ENCODE data around the gene IL17D.

The IL17D gene

GRCh38 chr13:20696073-20696472 is 7.4 kb upstream of the IL17D start:
- DNase-seq = peak; percentile 64

- no peak for DNase-seq
These were observed 3.8 kb upstream of the IL17D start for GRCh38 chr13:20699715-20700114.

- no peak for DNase-seq
These were observed 3.2 kb upstream of the IL17D start for GRCh38 chr13:20700288-20700687.

GRCh38 chr13:20701461-20701860 is 2.0 kb upstream of the IL17D start:
- no peak for DNase-seq

- DNase-seq = peak; percentile 47
These were observed 977 bp upstream of the IL17D start for GRCh38 chr13:20702530-20702914.

- peak; percentile 45 for DNase-seq
These were observed 420 bp downstream of the IL17D start for GRCh38 chr13:20703780-20704458.

GRCh38 chr13:20704459-20705069 is 1.1 kb downstream of the IL17D start:
- no peak for DNase-seq

GRCh38 chr13:20706661-20707060 is 3.2 kb downstream of the IL17D start:
- DNase-seq = no peak

GRCh38 chr13:20708216-20708615 is 4.7 kb downstream of the IL17D start:
- no peak for DNase-seq

- DNase-seq = no peak
These were observed 5.9 kb downstream of the IL17D start for GRCh38 chr13:20709369-20709768.

- DNase-seq = no peak
These were observed 6.3 kb downstream of the IL17D start for GRCh38 chr13:20709782-20710181.

- no peak for DNase-seq
These were observed 8.0 kb downstream of the IL17D start for GRCh38 chr13:20711301-20712044.

GRCh38 chr13:20713014-20713376 is 9.5 kb downstream of the IL17D start:
- no peak for DNase-seq

- DNase-seq = no peak
These were observed 10.3 kb downstream of the IL17D start for GRCh38 chr13:20713751-20714150.

- no peak for DNase-seq
These were observed 10.7 kb downstream of the IL17D start for GRCh38 chr13:20714161-20714560.

- DNase-seq = no peak
These were observed 11.2 kb downstream of the IL17D start for GRCh38 chr13:20714563-20715329.

GRCh38 chr13:20715330-20715712 is 11.8 kb downstream of the IL17D start:
- no peak for DNase-seq

GRCh38 chr13:20716951-20717350 is 13.5 kb downstream of the IL17D start:
- no peak for DNase-seq

- DNase-seq = no peak
These were observed 14.4 kb downstream of the IL17D start for GRCh38 chr13:20717581-20718542.

GRCh38 chr13:20718958-20719566 is 15.6 kb downstream of the IL17D start:
- DNase-seq = no peak

- DNase-seq = no peak
These were observed 16.3 kb downstream of the IL17D start for GRCh38 chr13:20719783-20720182.

- no peak for DNase-seq
These were observed 17.0 kb downstream of the IL17D start for GRCh38 chr13:20720499-20720898.
